Liver (tissue), 3 donors: ENCODE results near the gene CYB5RL.

Experiments
- CTCF ChIP-seq: fragments of 150-350 bp; IDR thresholded peaks from 2 replicates; pipeline ENCODE4 v1.5.1; 2017; ENCODE audit warnings: improper control_type of control experiment, low read depth, low read length; ENCODE audit not compliant: missing input control
- HNF4A ChIP-seq, 2 donors: conservative IDR thresholded peaks; 2 replicates each; pipeline ENCODE4 v1.6.1; 2016; ENCODE audit warnings: antibody characterized with exemption in 2 of 2, mild to moderate bottlenecking in 2 of 2
- RAD21 ChIP-seq, 2 donors: IDR thresholded peaks; 2 replicates each; pipeline ENCODE4 v1.6.1; 2016; ENCODE audit warnings: antibody characterized with exemption in 2 of 2, mild to moderate bottlenecking in 2 of 2
- ZBTB33 ChIP-seq: IDR thresholded peaks from 2 replicates; pipeline ENCODE4 v1.6.1; 2016; ENCODE audit warnings: antibody characterized with exemption
- donor health status: healthy.
- donor health status: healthy.

DNA sequence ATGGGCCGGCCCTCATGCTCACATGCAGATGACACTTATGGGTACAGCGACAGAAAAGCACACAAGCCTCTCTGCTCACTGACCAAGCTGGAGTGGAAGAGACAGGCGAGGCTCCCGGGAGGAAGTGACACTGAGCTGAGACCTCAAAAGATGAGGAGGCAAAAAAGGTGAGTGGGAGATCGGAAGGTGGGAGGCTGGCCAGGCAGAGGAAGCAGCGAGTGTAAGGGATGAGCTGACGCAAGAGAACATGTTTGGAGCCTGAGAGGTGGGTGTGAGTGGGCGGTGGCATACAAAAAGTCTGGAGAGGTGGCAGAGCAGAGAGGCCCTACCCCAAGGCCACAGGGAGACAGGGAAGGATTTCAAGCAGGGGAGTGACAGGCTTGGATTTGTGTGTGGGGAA is 28.8 kb downstream of the CYB5RL start:
- no peak for TF ChIP-seq CTCF
- no peak for TF ChIP-seq RAD21 (IDR thresholded peaks at IDR 0.05)
- no peak for TF ChIP-seq HNF4A (conservative IDR thresholded peaks at IDR 0.05)
- TF ChIP-seq ZBTB33 = no peak
